WTC11 (cell line): Measurements from ENCODE around the gene CMYA5. TPM values are rescaled to one million over a fixed set of nuclear protein-coding genes. Genes with fewer than 3 reads are reported as not detected.

Source experiments
- ATAC-seq: fragments of 200-7000 bp; cut with Tn5 transposase; 2 replicates; pipeline ENCODE4 v1.10.0; 2021; ENCODE audit warnings: mild to moderate bottlenecking, moderate library complexity
- CTCF ChIA-PET: fragments of 300-600 bp; sonication (Branson Sonifier 250); formaldehyde crosslinking; loops from one replicate; lab custom pipeline; 2021; ENCODE audit warnings: antibody characterized with exemption; lab: Charles Lee
- POLR2A ChIA-PET: fragments of 350-600 bp; sonication (Branson Sonifier 250); formaldehyde crosslinking; loops from one replicate; lab custom pipeline; 2021; ENCODE audit warnings: antibody characterized with exemption; lab: Charles Lee
- DNase-seq: peaks from one replicate; pipeline ENCODE4 v3.0.0; 2021; ENCODE audit warnings: low spot score
- H3K27ac Mint-ChIP-seq: 2 replicates; pipeline ENCODE4 v1.8.0; 2021; ENCODE audit warnings: mixed read lengths
- H3K27me3 Mint-ChIP-seq: 2 replicates; pipeline ENCODE4 v1.8.0; 2021; ENCODE audit warnings: low read depth, mild to moderate bottlenecking, moderate library complexity, mixed read lengths
- H3K36me3 Mint-ChIP-seq: 2 replicates; pipeline ENCODE4 v1.8.0; 2021; ENCODE audit warnings: mixed read lengths
- H3K4me1 Mint-ChIP-seq: 2 replicates; pipeline ENCODE4 v1.8.0; 2022; ENCODE audit warnings: mixed read lengths
- H3K4me3 Mint-ChIP-seq: 2 replicates; pipeline ENCODE4 v1.8.0; 2021; ENCODE audit warnings: mild to moderate bottlenecking, moderate library complexity, mixed read lengths
- H3K9me3 Mint-ChIP-seq: 2 replicates; pipeline ENCODE4 v1.8.0; 2021; ENCODE audit warnings: mixed read lengths
- ATF1 ChIP-seq: sonication (generic); formaldehyde crosslinking; IDR thresholded peaks from 2 replicates; pipeline ENCODE4 v1.8.1; 2023; ENCODE audit warnings: mild to moderate bottlenecking, moderate library complexity, missing genetic modification reagents
- ATF3 ChIP-seq: sonication (generic); formaldehyde crosslinking; conservative IDR thresholded peaks from 2 replicates; pipeline ENCODE4 v1.8.1; 2022; ENCODE audit warnings: mild to moderate bottlenecking, missing genetic modification reagents
- ELF4 ChIP-seq: sonication (generic); formaldehyde crosslinking; IDR thresholded peaks from 2 replicates; pipeline ENCODE4 v1.8.1; 2022; ENCODE audit warnings: low read depth, mild to moderate bottlenecking, moderate library complexity, missing genetic modification reagents
- EMX1 ChIP-seq: fragments of 250-450 bp; sonication (Bioruptor Pico); IDR thresholded peaks from 2 replicates; pipeline ENCODE4 v1.8.0; 2021; ENCODE audit warnings: mild to moderate bottlenecking
- FOXP1 ChIP-seq: sonication (generic); formaldehyde crosslinking; IDR thresholded peaks from 2 replicates; pipeline ENCODE4 v1.8.0; 2022; ENCODE audit warnings: missing genetic modification reagents, mild to moderate bottlenecking, moderate library complexity, borderline replicate concordance
- KAT7 ChIP-seq: sonication (generic); formaldehyde crosslinking; IDR thresholded peaks from 2 replicates; pipeline ENCODE4 v1.8.1; 2023; ENCODE audit warnings: missing genetic modification reagents, mild to moderate bottlenecking, borderline replicate concordance
- MYBL2 ChIP-seq: sonication (generic); formaldehyde crosslinking; IDR thresholded peaks from 2 replicates; pipeline ENCODE4 v1.8.1; 2023; ENCODE audit warnings: mild to moderate bottlenecking, moderate library complexity, missing genetic modification reagents
- NFE2L1 ChIP-seq: sonication (generic); formaldehyde crosslinking; IDR thresholded peaks from 2 replicates; pipeline ENCODE4 v1.8.1; 2023; ENCODE audit warnings: missing genetic modification reagents
- SP1 ChIP-seq: sonication (generic); formaldehyde crosslinking; conservative IDR thresholded peaks from 2 replicates; pipeline ENCODE4 v1.8.1; 2022; ENCODE audit warnings: missing genetic modification reagents
- TCF7 ChIP-seq: sonication (generic); formaldehyde crosslinking; IDR thresholded peaks from 2 replicates; pipeline ENCODE4 v1.8.0; 2022; ENCODE audit warnings: mild to moderate bottlenecking, low read depth, missing genetic modification reagents, moderate library complexity
- USF1 ChIP-seq: sonication (generic); formaldehyde crosslinking; IDR thresholded peaks from 2 replicates; pipeline ENCODE4 v1.8.0; 2022; ENCODE audit warnings: mild to moderate bottlenecking, missing genetic modification reagents
- ZNF263 ChIP-seq: sonication (generic); formaldehyde crosslinking; IDR thresholded peaks from 2 replicates; pipeline ENCODE4 v1.8.1; 2022; ENCODE audit warnings: low read depth, mild to moderate bottlenecking, moderate library complexity, missing genetic modification reagents
- ZNF512 ChIP-seq: sonication (generic); formaldehyde crosslinking; IDR thresholded peaks from 2 replicates; pipeline ENCODE4 v1.8.1; 2022; ENCODE audit warnings: missing genetic modification reagents, borderline replicate concordance
- ZSCAN18 ChIP-seq: fragments of 250-450 bp; sonication (Bioruptor Pico); IDR thresholded peaks from 2 replicates; pipeline ENCODE4 v2.1.2; 2022; ENCODE audit warnings: mild to moderate bottlenecking, moderate library complexity
- total RNA-seq: library from RNA; stranded (reverse); gene quantifications from 3 replicates; pipeline ENCODE4 v1.2.3, GENCODE V29; 2021
- TF ChIP-seq, protein P1 (sequence below): sonication (generic); formaldehyde crosslinking; IDR thresholded peaks from 2 replicates; pipeline ENCODE4 v1.8.1; 2023; ENCODE audit warnings: mild to moderate bottlenecking, missing genetic modification reagents
- TF ChIP-seq, protein P2 (sequence below): sonication (generic); formaldehyde crosslinking; IDR thresholded peaks from 2 replicates; pipeline ENCODE4 v1.8.1; 2022; ENCODE audit warnings: mild to moderate bottlenecking, missing genetic modification reagents, moderate library complexity, borderline replicate concordance
- TF ChIP-seq, protein P3 (sequence below): sonication (generic); formaldehyde crosslinking; IDR thresholded peaks from 2 replicates; pipeline ENCODE4 v1.8.1; 2023; ENCODE audit warnings: mild to moderate bottlenecking, moderate library complexity, missing genetic modification reagents
- TF ChIP-seq, protein P4 (sequence below): fragments of 250-450 bp; sonication (Bioruptor Pico); IDR thresholded peaks from 2 replicates; pipeline ENCODE4 v1.9.0; 2021; ENCODE audit warnings: mild to moderate bottlenecking
- TF ChIP-seq, protein P5 (sequence below): sonication (generic); formaldehyde crosslinking; IDR thresholded peaks from 2 replicates; pipeline ENCODE4 v1.8.0; 2022; ENCODE audit warnings: missing genetic modification reagents
- TF ChIP-seq, protein P6 (sequence below): sonication (generic); formaldehyde crosslinking; IDR thresholded peaks from 2 replicates; pipeline ENCODE4 v1.8.1; 2022; ENCODE audit warnings: mild to moderate bottlenecking, moderate library complexity, missing genetic modification reagents

CMYA5 gene
- total RNA-seq, 1 experiment from 2014 or later, result 1.2 TPM

GRCh38 chr5:79844571-79844970, 154.9 kb downstream of the CMYA5 start:
- H3K4me3 Mint-ChIP-seq, result no peak overlapping the region
- TF ChIP-seq KAT7 (CRISPR knock-in tag) (no peak), MYBL2 (CRISPR knock-in tag) (no peak), SP1 (CRISPR knock-in tag) (no peak), NFE2L1 (no peak), USF1 (no peak), ATF3 (CRISPR knock-in tag) (no peak), ZNF512 (no peak), FOXP1 (CRISPR knock-in tag) (no peak), TCF7 (no peak), ELF4 (CRISPR knock-in tag) (no peak), EMX1 (CRISPR knock-in tag) (no peak), ATF1 (CRISPR knock-in tag) (no peak), ZNF263 (CRISPR knock-in tag) (no peak), ZSCAN18 (CRISPR knock-in tag) (no peak)
- TF ChIP-seq, protein P1, sequence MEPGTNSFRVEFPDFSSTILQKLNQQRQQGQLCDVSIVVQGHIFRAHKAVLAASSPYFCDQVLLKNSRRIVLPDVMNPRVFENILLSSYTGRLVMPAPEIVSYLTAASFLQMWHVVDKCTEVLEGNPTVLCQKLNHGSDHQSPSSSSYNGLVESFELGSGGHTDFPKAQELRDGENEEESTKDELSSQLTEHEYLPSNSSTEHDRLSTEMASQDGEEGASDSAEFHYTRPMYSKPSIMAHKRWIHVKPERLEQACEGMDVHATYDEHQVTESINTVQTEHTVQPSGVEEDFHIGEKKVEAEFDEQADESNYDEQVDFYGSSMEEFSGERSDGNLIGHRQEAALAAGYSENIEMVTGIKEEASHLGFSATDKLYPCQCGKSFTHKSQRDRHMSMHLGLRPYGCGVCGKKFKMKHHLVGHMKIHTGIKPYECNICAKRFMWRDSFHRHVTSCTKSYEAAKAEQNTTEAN (CRISPR knock-in tag), result no peak
- TF ChIP-seq, protein P2, sequence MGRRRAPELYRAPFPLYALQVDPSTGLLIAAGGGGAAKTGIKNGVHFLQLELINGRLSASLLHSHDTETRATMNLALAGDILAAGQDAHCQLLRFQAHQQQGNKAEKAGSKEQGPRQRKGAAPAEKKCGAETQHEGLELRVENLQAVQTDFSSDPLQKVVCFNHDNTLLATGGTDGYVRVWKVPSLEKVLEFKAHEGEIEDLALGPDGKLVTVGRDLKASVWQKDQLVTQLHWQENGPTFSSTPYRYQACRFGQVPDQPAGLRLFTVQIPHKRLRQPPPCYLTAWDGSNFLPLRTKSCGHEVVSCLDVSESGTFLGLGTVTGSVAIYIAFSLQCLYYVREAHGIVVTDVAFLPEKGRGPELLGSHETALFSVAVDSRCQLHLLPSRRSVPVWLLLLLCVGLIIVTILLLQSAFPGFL (CRISPR knock-in tag), result no peak
- TF ChIP-seq, protein P3, sequence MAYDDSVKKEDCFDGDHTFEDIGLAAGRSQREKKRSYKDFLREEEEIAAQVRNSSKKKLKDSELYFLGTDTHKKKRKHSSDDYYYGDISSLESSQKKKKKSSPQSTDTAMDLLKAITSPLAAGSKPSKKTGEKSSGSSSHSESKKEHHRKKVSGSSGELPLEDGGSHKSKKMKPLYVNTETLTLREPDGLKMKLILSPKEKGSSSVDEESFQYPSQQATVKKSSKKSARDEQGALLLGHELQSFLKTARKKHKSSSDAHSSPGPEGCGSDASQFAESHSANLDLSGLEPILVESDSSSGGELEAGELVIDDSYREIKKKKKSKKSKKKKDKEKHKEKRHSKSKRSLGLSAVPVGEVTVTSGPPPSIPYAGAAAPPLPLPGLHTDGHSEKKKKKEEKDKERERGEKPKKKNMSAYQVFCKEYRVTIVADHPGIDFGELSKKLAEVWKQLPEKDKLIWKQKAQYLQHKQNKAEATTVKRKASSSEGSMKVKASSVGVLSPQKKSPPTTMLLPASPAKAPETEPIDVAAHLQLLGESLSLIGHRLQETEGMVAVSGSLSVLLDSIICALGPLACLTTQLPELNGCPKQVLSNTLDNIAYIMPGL (CRISPR knock-in tag), result no peak
- TF ChIP-seq, protein P4, sequence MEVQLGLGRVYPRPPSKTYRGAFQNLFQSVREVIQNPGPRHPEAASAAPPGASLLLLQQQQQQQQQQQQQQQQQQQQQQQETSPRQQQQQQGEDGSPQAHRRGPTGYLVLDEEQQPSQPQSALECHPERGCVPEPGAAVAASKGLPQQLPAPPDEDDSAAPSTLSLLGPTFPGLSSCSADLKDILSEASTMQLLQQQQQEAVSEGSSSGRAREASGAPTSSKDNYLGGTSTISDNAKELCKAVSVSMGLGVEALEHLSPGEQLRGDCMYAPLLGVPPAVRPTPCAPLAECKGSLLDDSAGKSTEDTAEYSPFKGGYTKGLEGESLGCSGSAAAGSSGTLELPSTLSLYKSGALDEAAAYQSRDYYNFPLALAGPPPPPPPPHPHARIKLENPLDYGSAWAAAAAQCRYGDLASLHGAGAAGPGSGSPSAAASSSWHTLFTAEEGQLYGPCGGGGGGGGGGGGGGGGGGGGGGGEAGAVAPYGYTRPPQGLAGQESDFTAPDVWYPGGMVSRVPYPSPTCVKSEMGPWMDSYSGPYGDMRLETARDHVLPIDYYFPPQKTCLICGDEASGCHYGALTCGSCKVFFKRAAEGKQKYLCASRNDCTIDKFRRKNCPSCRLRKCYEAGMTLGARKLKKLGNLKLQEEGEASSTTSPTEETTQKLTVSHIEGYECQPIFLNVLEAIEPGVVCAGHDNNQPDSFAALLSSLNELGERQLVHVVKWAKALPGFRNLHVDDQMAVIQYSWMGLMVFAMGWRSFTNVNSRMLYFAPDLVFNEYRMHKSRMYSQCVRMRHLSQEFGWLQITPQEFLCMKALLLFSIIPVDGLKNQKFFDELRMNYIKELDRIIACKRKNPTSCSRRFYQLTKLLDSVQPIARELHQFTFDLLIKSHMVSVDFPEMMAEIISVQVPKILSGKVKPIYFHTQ (CRISPR knock-in tag), result no peak
- TF ChIP-seq, protein P5, sequence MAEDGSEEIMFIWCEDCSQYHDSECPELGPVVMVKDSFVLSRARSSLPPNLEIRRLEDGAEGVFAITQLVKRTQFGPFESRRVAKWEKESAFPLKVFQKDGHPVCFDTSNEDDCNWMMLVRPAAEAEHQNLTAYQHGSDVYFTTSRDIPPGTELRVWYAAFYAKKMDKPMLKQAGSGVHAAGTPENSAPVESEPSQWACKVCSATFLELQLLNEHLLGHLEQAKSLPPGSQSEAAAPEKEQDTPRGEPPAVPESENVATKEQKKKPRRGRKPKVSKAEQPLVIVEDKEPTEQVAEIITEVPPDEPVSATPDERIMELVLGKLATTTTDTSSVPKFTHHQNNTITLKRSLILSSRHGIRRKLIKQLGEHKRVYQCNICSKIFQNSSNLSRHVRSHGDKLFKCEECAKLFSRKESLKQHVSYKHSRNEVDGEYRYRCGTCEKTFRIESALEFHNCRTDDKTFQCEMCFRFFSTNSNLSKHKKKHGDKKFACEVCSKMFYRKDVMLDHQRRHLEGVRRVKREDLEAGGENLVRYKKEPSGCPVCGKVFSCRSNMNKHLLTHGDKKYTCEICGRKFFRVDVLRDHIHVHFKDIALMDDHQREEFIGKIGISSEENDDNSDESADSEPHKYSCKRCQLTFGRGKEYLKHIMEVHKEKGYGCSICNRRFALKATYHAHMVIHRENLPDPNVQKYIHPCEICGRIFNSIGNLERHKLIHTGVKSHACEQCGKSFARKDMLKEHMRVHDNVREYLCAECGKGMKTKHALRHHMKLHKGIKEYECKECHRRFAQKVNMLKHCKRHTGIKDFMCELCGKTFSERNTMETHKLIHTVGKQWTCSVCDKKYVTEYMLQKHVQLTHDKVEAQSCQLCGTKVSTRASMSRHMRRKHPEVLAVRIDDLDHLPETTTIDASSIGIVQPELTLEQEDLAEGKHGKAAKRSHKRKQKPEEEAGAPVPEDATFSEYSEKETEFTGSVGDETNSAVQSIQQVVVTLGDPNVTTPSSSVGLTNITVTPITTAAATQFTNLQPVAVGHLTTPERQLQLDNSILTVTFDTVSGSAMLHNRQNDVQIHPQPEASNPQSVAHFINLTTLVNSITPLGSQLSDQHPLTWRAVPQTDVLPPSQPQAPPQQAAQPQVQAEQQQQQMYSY (CRISPR knock-in tag), result no peak
- TF ChIP-seq, protein P6, sequence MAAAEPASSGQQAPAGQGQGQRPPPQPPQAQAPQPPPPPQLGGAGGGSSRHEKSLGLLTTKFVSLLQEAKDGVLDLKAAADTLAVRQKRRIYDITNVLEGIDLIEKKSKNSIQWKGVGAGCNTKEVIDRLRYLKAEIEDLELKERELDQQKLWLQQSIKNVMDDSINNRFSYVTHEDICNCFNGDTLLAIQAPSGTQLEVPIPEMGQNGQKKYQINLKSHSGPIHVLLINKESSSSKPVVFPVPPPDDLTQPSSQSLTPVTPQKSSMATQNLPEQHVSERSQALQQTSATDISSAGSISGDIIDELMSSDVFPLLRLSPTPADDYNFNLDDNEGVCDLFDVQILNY (CRISPR knock-in tag), result no peak
- ChIA-PET CTCF (no interaction called here), POLR2A (no interaction called here)
- no peak for ATAC-seq
- H3K27ac Mint-ChIP-seq, result no peak overlapping the region
- peaks cover 8% of the 10 kb centered on the region for H3K4me1 Mint-ChIP-seq
- DNase-seq, result no peak
- H3K27me3 Mint-ChIP-seq, result no peaks in the 10 kb centered on the region
- no peaks in the 10 kb centered on the region for H3K36me3 Mint-ChIP-seq
- no peaks in the 10 kb centered on the region for H3K9me3 Mint-ChIP-seq
